ENCODE results near the gene PRKCH. TPM values are rescaled to one million over a fixed set of nuclear protein-coding genes. Genes with fewer than 3 reads are reported as not detected.

The PRKCH gene
- total RNA-seq, 1 donor from 2014 or later = 217 TPM

GRCh38 chr14:61357123-61357522 lies 35.7 kb downstream of the PRKCH start:
- intact Hi-C loops (cut with micrococcal nuclease) = no loop called here

GRCh38 chr14:61358554-61359226 lies 37.3 kb downstream of the PRKCH start:
- intact Hi-C loops (cut with micrococcal nuclease) = loop anchor here (1.0 kb wide), 1 partner anchor 8 kb away; no protein-coding TSS in a partner anchor

- intact Hi-C loops (cut with micrococcal nuclease) = no loop called here
Observed at GRCh38 chr14:61360796-61361525, 39.6 kb downstream of the PRKCH start.

- intact Hi-C loops (cut with micrococcal nuclease) = no loop called here
Observed at GRCh38 chr14:61362072-61362750, 40.8 kb downstream of the PRKCH start.

- intact Hi-C loops (cut with micrococcal nuclease) = no loop called here
Observed at GRCh38 chr14:61364243-61364642, 42.9 kb downstream of the PRKCH start.

- intact Hi-C loops (cut with micrococcal nuclease) = loop anchor here (2.0 kb wide), 1 partner anchor 41 kb away; no protein-coding TSS in a partner anchor
Observed at GRCh38 chr14:61365667-61366212, 44.4 kb downstream of the PRKCH start.

GRCh38 chr14:61368114-61368710 lies 46.8 kb downstream of the PRKCH start:
- intact Hi-C loops (cut with micrococcal nuclease) = no loop called here

- intact Hi-C loops (cut with micrococcal nuclease) = no loop called here
Observed at GRCh38 chr14:61368781-61369453, 47.5 kb downstream of the PRKCH start.

GRCh38 chr14:61369454-61369810 lies 48.1 kb downstream of the PRKCH start:
- intact Hi-C loops (cut with micrococcal nuclease) = no loop called here

GRCh38 chr14:61372379-61372778 lies 51.0 kb downstream of the PRKCH start:
- intact Hi-C loops (cut with micrococcal nuclease) = no loop called here

GRCh38 chr14:61372842-61373555 lies 51.6 kb downstream of the PRKCH start:
- intact Hi-C loops (cut with micrococcal nuclease) = no loop called here

- intact Hi-C loops (cut with micrococcal nuclease) = no loop called here
Observed at GRCh38 chr14:61374284-61374683, 52.9 kb downstream of the PRKCH start.

GRCh38 chr14:61375218-61375617 lies 53.8 kb downstream of the PRKCH start:
- intact Hi-C loops (cut with micrococcal nuclease) = no loop called here

GRCh38 chr14:61376314-61376713 lies 54.9 kb downstream of the PRKCH start:
- intact Hi-C loops (cut with micrococcal nuclease) = no loop called here

- intact Hi-C loops (cut with micrococcal nuclease) = no loop called here
Observed at GRCh38 chr14:61377749-61378148, 56.4 kb downstream of the PRKCH start.

GRCh38 chr14:61379639-61380184 lies 58.3 kb downstream of the PRKCH start:
- intact Hi-C loops (cut with micrococcal nuclease) = no loop called here

- intact Hi-C loops (cut with micrococcal nuclease) = no loop called here
Observed at GRCh38 chr14:61380984-61381383, 59.6 kb downstream of the PRKCH start.

- intact Hi-C loops (cut with micrococcal nuclease) = no loop called here
Observed at GRCh38 chr14:61381553-61381952, 60.2 kb downstream of the PRKCH start.

GRCh38 chr14:61382842-61383241 lies 61.5 kb downstream of the PRKCH start:
- intact Hi-C loops (cut with micrococcal nuclease) = no loop called here
